Activated CD4-positive, alpha-beta T cell treated with anti-CD3 and anti-CD28 coated beads, Interleukin-2, amount 10 ng/mL, durations not matched to agents 7 days and 5 days (primary cell): ENCODE data around the gene PFN1. TPM values are rescaled to one million over a fixed set of nuclear protein-coding genes. Genes with fewer than 3 reads are reported as not detected.
"Not testable (repeated sequence)": the region's sequence is repeated elsewhere in the genome, so short reads cannot be mapped to it uniquely, and the experiment has no call there.

Experiments used
- CTCF ChIA-PET: fragments of 350-600 bp; sonication (Branson Sonifier 250); formaldehyde crosslinking; loops from one replicate; lab custom pipeline; 2021; ENCODE audit warnings: antibody characterized with exemption; lab: Charles Lee
- POLR2A ChIA-PET: fragments of 350-600 bp; sonication (Branson Sonifier 250); formaldehyde crosslinking; loops from one replicate; lab custom pipeline; 2021; ENCODE audit warnings: antibody characterized with exemption; lab: Charles Lee
- DNase-seq: peaks from one replicate; pipeline ENCODE4 v3.0.0-alpha.2; 2020
- H3K27ac Mint-ChIP-seq: one replicate; pipeline ENCODE4 v1.8.0; 2021; ENCODE audit warnings: mild to moderate bottlenecking, moderate library complexity, mixed read lengths
- H3K27me3 Mint-ChIP-seq: one replicate; pipeline ENCODE4 v1.8.0; 2021; ENCODE audit warnings: mixed read lengths
- H3K36me3 Mint-ChIP-seq: one replicate; pipeline ENCODE4 v1.8.0; 2021; ENCODE audit warnings: low read depth, mixed read lengths
- H3K4me1 Mint-ChIP-seq: one replicate; pipeline ENCODE4 v1.8.0; 2021; ENCODE audit warnings: mixed read lengths
- H3K4me3 Mint-ChIP-seq: one replicate; pipeline ENCODE4 v1.8.0; 2021; ENCODE audit warnings: mild to moderate bottlenecking, moderate library complexity, mixed read lengths
- H3K9me3 Mint-ChIP-seq: one replicate; pipeline ENCODE4 v1.8.0; 2021; ENCODE audit warnings: mixed read lengths
- total RNA-seq, 2 experiments: library from RNA; stranded (reverse); gene quantifications; one replicate each; pipeline ENCODE4 v1.2.3, GENCODE V29; 2021

PFN1 gene
- total RNA-seq, 2 experiments from 2014 or later: 2,428 to 2,438 TPM

DNA sequence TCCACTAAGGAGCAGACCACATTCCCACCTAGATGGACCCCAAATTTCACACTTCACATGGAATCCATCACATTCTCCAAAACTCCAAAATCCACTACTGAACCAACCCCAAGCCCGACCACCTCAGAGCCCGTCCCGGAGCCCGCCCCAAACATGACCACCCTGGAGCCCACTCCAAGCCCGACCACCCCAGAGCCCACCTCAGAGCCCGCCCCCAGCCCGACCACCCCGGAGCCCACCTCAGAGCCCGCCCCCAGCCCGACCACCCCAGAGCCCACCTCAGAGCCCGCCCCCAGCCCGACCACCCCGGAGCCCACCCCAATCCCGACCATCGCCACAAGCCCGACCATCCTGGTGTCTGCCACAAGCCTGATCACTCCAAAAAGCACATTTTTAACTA lies 14.7 kb downstream of the PFN1 start:
- Mint-ChIP-seq H3K4me3 (no peak overlapping the region), H3K9me3 (no peaks in the 10 kb centered on the region), H3K4me1 (peaks cover 43% of the 10 kb centered on the region), H3K36me3 (peaks cover 47% of the 10 kb centered on the region), H3K27me3 (no peaks in the 10 kb centered on the region), H3K27ac (peak overlapping the region; percentile 41)
- DNase-seq: no peak
- CTCF ChIA-PET: interaction anchor here (0.9 to 1.6 kb wide), 2 partner anchors 24 to 54 kb away, joined by 3 to 4 read pairs; partner anchors contain the start of gene CAMTA2
- POLR2A ChIA-PET: no interaction called here

DNA sequence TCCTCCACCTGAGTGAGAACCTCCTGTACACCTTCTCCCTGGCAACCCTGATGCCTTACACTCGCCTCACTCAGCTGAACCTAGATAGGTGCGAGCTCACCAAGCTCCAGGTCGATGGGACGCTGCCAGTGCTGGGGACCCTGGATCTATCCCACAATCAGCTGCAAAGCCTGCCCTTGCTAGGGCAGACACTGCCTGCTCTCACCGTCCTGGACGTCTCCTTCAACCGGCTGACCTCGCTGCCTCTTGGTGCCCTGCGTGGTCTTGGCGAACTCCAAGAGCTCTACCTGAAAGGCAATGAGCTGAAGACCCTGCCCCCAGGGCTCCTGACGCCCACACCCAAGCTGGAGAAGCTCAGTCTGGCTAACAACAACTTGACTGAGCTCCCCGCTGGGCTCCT lies 15.6 kb downstream of the PFN1 start:
- CTCF ChIA-PET: interaction anchor here (0.9 kb wide), 1 partner anchor 23 kb away, joined by 3 read pairs; no protein-coding TSS in a partner anchor
- POLR2A ChIA-PET: no interaction called here
- peaks cover 42% of the 10 kb centered on the region for H3K36me3 Mint-ChIP-seq

DNA sequence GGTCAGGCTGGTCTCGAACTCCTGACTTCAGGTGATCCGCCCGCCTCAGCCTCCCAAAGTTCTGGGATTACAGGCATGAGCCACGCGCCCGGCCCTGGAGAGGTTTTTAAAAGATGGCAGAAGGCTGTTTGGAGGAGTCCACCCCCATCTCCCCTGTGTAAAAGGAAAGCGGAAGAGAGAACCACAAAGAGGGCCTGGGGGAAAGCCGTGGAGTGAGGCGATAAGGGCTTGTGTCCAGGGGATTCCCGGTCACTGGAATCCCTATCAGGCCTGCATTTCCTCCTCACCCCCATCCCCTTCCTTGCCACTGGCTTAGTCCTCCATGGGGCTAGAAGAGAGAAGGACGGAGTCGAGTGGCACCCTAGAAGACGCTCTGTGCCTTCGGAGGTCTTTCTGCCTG lies 16.4 kb downstream of the PFN1 start, which contains the start of gene GP1BA:
Gene GP1BA, plus strand, starts transcription at position 315 of the 400 bp plus-strand sequence. CDS start 328 bp downstream, outside the sequence.
- Mint-ChIP-seq H3K4me1 (peaks cover 28% of the 10 kb centered on the region), H3K27me3 (no peaks in the 10 kb centered on the region), H3K9me3 (no peaks in the 10 kb centered on the region), H3K27ac (peak within 1 kb of the TSS; percentile 10), H3K4me3 (no peak within 1 kb of the TSS), H3K36me3 (peaks cover 41% of the 10 kb centered on the region)
- DNase-seq: no peak
- POLR2A ChIA-PET: no interaction called here
- CTCF ChIA-PET: no interaction called here

More for the DNA sequence above, 15.6 kb downstream of the PFN1 start:
- Mint-ChIP-seq H3K27me3 (no peaks in the 10 kb centered on the region), H3K9me3 (no peaks in the 10 kb centered on the region), H3K27ac (no peak overlapping the region), H3K4me3 (no peak overlapping the region), H3K4me1 (peaks cover 35% of the 10 kb centered on the region)
- DNase-seq: no peak

DNA sequence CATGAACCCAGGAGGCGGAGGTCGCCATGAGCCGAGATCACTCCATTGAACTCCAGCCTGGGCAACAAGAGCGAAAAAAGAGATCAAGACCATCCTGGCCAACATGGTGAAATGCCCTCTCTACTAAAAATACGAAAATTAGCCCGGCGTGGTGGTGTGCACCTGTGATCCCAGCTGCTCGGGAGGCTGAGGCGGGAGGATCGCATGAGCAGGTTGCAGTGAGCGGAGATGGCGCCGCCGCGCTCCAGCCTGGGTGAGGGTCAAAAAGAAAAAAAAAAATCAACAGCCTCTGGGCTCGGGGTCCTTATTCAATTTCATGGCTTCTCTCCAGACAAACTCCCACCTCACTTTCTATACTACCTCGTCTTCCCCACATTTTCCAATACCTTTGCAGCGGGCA lies 19.4 kb downstream of the PFN1 start:
- ChIA-PET POLR2A (no interaction called here), CTCF (interaction anchor here (0.9 kb wide), 1 partner anchor 14 kb away, joined by 4 read pairs; no protein-coding TSS in a partner anchor)
- H3K27ac Mint-ChIP-seq: no peak overlapping the region
- no peak for DNase-seq
- peaks cover 15% of the 10 kb centered on the region for H3K4me1 Mint-ChIP-seq
- no peak overlapping the region for H3K4me3 Mint-ChIP-seq
- H3K36me3 Mint-ChIP-seq: peaks cover 35% of the 10 kb centered on the region
- H3K9me3 Mint-ChIP-seq: no peaks in the 10 kb centered on the region
- H3K27me3 Mint-ChIP-seq: no peaks in the 10 kb centered on the region

DNA sequence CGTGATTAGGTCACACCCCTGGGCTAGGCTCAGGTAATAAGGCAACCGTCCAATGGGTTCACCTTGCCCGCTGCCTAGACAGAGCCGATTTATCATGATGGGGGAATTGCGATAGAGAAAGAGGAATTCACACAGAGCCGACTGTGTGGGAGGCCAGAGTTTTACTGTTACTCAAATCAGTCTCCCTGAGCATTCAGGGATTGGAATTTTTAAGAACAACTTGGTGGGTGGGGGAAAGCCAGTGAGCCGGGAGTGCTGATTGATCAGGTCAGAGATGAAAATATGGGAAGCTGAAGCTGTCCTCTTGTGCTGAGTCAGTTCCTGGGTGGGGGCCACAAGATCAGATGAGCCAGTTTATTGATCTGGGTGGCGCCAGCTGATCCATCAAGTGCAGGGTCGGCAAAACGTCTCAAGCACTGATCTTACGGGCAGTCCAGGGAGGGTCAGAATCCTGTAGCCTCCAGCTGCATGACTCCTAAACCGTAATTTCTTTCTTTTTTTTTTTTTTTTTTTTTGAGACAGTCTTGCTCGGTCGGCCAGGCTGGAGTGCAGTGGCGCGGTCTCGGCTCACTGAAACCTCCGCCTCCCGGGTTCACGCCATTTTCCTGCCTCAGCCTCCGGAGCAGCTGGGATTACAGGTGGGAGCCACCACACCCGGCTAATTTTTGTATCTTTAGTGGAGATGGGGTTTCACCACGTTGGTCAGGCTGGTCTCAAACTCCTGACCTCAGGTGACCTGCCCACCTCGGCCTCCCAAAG lies 21.6 kb downstream of the PFN1 start:
- H3K27me3 Mint-ChIP-seq, H3K9me3 Mint-ChIP-seq, POLR2A ChIA-PET, H3K4me3 Mint-ChIP-seq, H3K27ac Mint-ChIP-seq, DNase-seq, CTCF ChIA-PET, H3K4me1 Mint-ChIP-seq: not testable (repeated sequence)
- H3K36me3 Mint-ChIP-seq: peaks cover 29% of the 10 kb centered on the region

DNA sequence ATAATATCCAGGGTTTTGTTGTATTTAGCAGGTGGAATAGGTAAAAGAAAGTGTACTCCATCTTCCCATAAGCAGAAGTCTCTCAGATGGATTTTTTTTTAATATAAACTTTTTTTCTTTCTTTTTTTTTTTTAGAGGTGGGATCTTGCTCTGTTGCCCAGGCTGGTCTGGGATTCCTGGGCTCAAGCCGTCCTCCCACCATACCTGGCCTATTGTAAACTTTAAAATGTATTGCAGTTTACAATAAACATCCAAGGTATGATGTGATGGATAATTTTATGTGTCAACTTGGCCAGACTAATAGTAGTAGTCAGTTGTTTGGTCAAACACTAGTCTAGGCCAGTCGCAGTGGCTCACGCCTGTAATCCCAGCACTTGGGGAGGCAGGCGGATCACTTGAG lies 27.0 kb downstream of the PFN1 start:
- CTCF ChIA-PET: interaction anchor here (0.6 to 0.9 kb wide), 2 partner anchors 12 to 912 kb away, joined by 3 read pairs; no protein-coding TSS in a partner anchor
- POLR2A ChIA-PET: interaction anchor here (0.6 to 0.7 kb wide), 2 partner anchors 11 to 19 kb away, joined by 6 to 7 read pairs; partner anchors contain the start of genes RNF167 and SLC25A11
- no peaks in the 10 kb centered on the region for H3K9me3 Mint-ChIP-seq
- H3K4me1 Mint-ChIP-seq: peaks cover under 1% of the 10 kb centered on the region
- no peak overlapping the region for H3K27ac Mint-ChIP-seq
- no peak overlapping the region for H3K4me3 Mint-ChIP-seq
- DNase-seq: no peak
- H3K27me3 Mint-ChIP-seq: no peaks in the 10 kb centered on the region
- peaks cover 2% of the 10 kb centered on the region for H3K36me3 Mint-ChIP-seq

DNA sequence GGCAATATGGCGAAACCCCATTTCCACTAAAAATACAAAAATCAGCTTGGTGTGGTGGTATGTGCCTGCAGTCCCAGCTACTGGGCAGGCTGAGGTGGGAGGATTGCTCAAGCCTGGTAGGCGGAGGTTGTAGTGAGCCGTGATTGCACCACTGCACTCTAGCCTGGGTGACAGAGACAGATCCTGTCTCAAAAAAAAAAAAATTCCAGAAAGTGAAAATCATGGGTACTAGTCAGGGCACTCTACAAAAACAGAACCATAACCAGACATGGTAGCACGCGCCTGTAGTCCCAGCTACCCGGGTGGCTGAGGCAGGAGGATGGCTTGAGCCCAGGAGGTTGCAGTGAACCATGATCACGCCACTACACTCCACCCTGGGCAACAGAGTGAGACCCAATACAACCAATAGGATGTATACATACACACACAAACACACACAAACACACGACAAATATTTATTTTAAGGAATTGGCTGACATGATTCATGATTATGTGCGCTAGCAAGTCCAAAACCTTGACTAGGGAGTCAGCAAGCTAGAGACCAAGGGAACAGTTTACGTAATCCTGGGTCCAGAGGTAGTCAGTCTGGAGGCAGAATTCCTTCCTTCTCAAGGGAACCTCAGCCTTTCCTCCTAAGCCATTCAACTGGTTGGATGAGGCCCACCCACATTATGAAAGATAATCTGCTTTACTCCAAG lies 27.8 kb downstream of the PFN1 start:
- no peaks in the 10 kb centered on the region for H3K4me1 Mint-ChIP-seq
- H3K27ac Mint-ChIP-seq: no peak overlapping the region
- no peak for DNase-seq
- POLR2A ChIA-PET: interaction anchor here (0.6 kb wide), 1 partner anchor 10 kb away, joined by 6 read pairs; no protein-coding TSS in a partner anchor
- H3K4me3 Mint-ChIP-seq: no peak overlapping the region
- CTCF ChIA-PET: interaction anchor here (0.6 to 3.7 kb wide), 3 partner anchors 11 to 913 kb away, joined by 3 to 17 read pairs (median 3); no protein-coding TSS in a partner anchor
- no peaks in the 10 kb centered on the region for H3K9me3 Mint-ChIP-seq
- H3K27me3 Mint-ChIP-seq: no peaks in the 10 kb centered on the region
- H3K36me3 Mint-ChIP-seq: peaks cover 2% of the 10 kb centered on the region

DNA sequence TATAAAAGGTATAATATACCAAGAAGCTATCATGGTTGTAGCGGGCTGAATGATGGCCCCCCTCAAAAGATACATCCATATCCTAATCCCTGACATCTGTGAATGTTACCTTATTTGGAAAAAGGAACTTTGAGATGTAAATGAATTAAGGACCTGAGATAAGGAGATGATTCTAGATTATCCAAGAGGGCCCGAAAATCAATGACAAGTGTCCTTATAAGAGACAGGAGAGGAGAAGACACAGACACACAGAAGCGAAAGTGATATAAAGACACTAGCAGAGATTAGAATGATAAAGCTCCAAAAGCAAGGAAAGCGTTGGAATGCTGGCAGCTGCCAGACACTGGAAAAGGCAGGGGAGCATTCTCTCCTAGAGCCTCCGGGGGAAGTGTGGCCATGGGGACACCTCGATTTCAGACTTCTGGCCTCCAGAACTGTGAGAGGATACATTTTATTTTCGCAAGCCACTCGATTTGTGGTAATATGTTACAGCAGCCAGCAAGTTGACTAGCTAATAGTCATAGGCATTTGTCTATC lies 28.8 kb downstream of the PFN1 start:
- ChIA-PET CTCF (interaction anchor here (3.7 kb wide), 1 partner anchor 10 kb away, joined by 17 read pairs; no protein-coding TSS in a partner anchor), POLR2A (no interaction called here)
- Mint-ChIP-seq H3K27me3 (no peaks in the 10 kb centered on the region), H3K9me3 (no peaks in the 10 kb centered on the region), H3K4me3 (no peak overlapping the region), H3K4me1 (no peaks in the 10 kb centered on the region), H3K36me3 (peaks cover 1% of the 10 kb centered on the region), H3K27ac (no peak overlapping the region)
- no peak for DNase-seq

DNA sequence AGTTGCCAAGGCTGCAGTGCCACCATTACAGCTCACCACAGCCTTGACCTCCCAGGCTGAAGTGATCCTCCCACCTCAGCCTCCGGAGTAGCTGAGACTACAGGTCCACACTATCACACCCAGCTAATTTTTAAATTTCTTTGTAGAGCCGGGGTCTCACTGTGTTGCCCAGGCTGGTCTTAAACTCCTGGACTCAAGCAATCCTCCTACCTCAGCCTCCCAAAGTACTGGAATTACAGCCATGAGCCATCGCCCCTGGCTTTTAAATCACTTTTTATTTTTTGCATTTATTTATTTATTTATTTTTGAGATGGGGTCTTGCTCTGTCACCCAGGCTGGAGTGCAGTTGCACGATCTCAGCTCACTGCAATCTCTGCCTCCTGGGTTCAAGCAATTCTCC lies 33.8 kb downstream of the PFN1 start:
- H3K4me3 Mint-ChIP-seq, POLR2A ChIA-PET, H3K9me3 Mint-ChIP-seq, H3K4me1 Mint-ChIP-seq, DNase-seq, H3K36me3 Mint-ChIP-seq, H3K27ac Mint-ChIP-seq, H3K27me3 Mint-ChIP-seq: not testable (repeated sequence)
- CTCF ChIA-PET: interaction anchor here (1.1 kb wide), 1 partner anchor 15 kb away, joined by 4 read pairs; no protein-coding TSS in a partner anchor

DNA sequence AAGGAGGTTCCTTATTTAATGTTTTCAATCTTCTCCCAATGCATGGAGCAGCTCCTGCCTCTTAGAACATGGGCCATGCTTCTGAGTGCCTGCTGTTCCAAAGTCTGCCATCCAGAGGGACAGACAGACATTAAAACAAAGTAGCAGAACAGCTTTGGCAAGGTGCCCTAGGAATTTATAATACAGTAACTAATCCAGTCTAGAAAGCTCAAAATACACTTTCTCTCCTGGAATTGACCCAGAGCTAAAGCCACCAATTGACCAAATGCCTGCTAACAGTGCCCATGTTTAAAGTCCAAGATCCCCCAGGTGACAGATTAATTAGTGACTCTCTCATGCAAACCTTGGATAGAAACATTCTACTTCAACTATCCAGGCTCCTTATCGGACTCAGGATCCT lies 34.3 kb downstream of the PFN1 start:
- Mint-ChIP-seq H3K27ac (no peak overlapping the region), H3K4me1 (no peaks in the 10 kb centered on the region)

DNA sequence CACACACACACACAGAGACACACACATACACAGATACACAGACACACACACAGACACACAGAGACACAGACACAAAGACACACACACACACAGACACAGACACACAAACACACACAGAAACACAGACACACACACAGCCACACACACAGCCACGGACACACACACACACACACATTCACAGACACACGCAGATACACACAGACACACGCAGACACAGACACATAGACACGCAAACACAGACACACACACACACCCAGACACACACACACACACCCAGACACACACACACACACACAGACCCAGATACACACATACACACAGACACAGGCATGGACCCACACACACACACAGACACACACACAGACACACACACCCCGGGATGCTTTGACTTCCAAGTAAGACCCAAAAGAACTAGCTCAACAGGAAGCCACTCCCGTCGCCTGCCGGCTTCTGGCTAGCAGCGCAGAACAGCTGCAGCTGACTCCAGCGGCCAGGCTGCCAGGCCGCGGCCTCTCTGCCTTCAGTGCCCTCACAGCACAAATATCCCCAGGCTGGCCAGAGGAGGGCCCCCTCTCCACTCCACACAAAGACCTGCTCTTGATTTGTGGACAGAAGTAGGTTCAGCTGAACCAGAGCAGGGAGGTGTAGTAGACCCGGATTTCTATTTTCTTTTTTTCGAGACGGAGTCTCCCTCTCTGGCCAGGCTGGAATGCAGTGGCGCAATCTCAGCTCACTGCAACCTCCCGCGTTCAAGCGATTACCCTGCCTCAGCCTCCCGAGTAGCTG lies 39.4 kb downstream of the PFN1 start:
- H3K27me3 Mint-ChIP-seq: peaks cover 11% of the 10 kb centered on the region
- peaks cover 1% of the 10 kb centered on the region for H3K4me1 Mint-ChIP-seq
- H3K4me3 Mint-ChIP-seq: no peak overlapping the region
- CTCF ChIA-PET: interaction anchor here (0.6 to 2.2 kb wide), 25 partner anchors 9 to 342 kb away, joined by 3 to 17 read pairs (median 4); partner anchors contain the start of genes ARRB2, C17orf107, CAMTA2 and ENO3
- H3K27ac Mint-ChIP-seq: no peak overlapping the region
- POLR2A ChIA-PET: no interaction called here
- DNase-seq: peak; percentile 80
- H3K36me3 Mint-ChIP-seq: no peaks in the 10 kb centered on the region
- no peaks in the 10 kb centered on the region for H3K9me3 Mint-ChIP-seq

More for the DNA sequence above, 34.3 kb downstream of the PFN1 start:
- DNase-seq: no peak
- H3K36me3 Mint-ChIP-seq: no peaks in the 10 kb centered on the region
- CTCF ChIA-PET: interaction anchor here (0.7 to 1.6 kb wide), 4 partner anchors 9 to 18 kb away, joined by 3 to 5 read pairs (median 4); partner anchors contain the start of gene CHRNE
- no peaks in the 10 kb centered on the region for H3K9me3 Mint-ChIP-seq
- POLR2A ChIA-PET: interaction anchor here (1.1 kb wide), 1 partner anchor 26 kb away, joined by 3 read pairs; the partner anchor contains the start of genes RNF167 and SLC25A11
- H3K4me3 Mint-ChIP-seq: no peak overlapping the region
- H3K27me3 Mint-ChIP-seq: peaks cover 6% of the 10 kb centered on the region
